GM21786 (cell line): ENCODE data around the gene SMIM1.
"Not testable (repeated sequence)": the region's sequence is repeated elsewhere in the genome, so short reads cannot be mapped to it uniquely, and the experiment has no call there.

ENCODE experiments used
- ATAC-seq: cut with Tn5 transposase; IDR thresholded peaks from one replicate; pipeline ENCODE4 v1.9.1; 2021; ENCODE audit not compliant: unreplicated experiment

Gene SMIM1

GRCh38 chr1:3772715-3773571, at the start of gene SMIM1:
TSS of gene SMIM1 (plus strand) at chr1:3772749. CDS start at chr1:3775374, 2,625 bp downstream.
- no peak for ATAC-seq

GRCh38 chr1:3722846-3723245, 49.7 kb upstream of the SMIM1 start:
- no peak for ATAC-seq

GRCh38 chr1:3724416-3725030, 48.0 kb upstream of the SMIM1 start:
- not testable (repeated sequence) for ATAC-seq

- no peak for ATAC-seq
Measured at GRCh38 chr1:3725366-3725765, 47.2 kb upstream of the SMIM1 start.

- no peak for ATAC-seq
Measured at GRCh38 chr1:3727042-3727824, 45.3 kb upstream of the SMIM1 start.

GRCh38 chr1:3727825-3728776, 44.4 kb upstream of the SMIM1 start:
- no peak for ATAC-seq

GRCh38 chr1:3729594-3730542, 42.7 kb upstream of the SMIM1 start:
- no peak for ATAC-seq

GRCh38 chr1:3730543-3731247, 41.9 kb upstream of the SMIM1 start:
- no peak for ATAC-seq

GRCh38 chr1:3731583-3732433, 40.7 kb upstream of the SMIM1 start:
- no peak for ATAC-seq

- ATAC-seq = no peak
Measured at GRCh38 chr1:3732434-3733093, 40.0 kb upstream of the SMIM1 start.

- ATAC-seq = no peak
Measured at GRCh38 chr1:3733094-3733882, 39.3 kb upstream of the SMIM1 start.

GRCh38 chr1:3733883-3734589, 38.5 kb upstream of the SMIM1 start:
- no peak for ATAC-seq

GRCh38 chr1:3734602-3735001, 37.9 kb upstream of the SMIM1 start:
- ATAC-seq = no peak

GRCh38 chr1:3735027-3735681, 37.4 kb upstream of the SMIM1 start:
- ATAC-seq = no peak

GRCh38 chr1:3735688-3736087, 36.9 kb upstream of the SMIM1 start:
- no peak for ATAC-seq
